ENCODE results near the gene PIGZ. TPM values are rescaled to one million over a fixed set of nuclear protein-coding genes. Genes with fewer than 3 reads are reported as not detected.

PIGZ gene
- total RNA-seq, 1 experiment from 2014 or later: 0.15 TPM

- H3K9me3 ChIP-seq (ENCODE audit: control insufficient read depth, low read depth, low read length): no peaks in the 10 kb centered on the region
- peaks cover 17% of the 10 kb centered on the region in 2 experiments for H3K4me1 Mint-ChIP-seq
- peaks cover 28% of the 10 kb centered on the region for H3K27me3 Mint-ChIP-seq (ENCODE audit: low read depth)
- no peak overlapping the region for H3K4me2 ChIP-seq (ENCODE audit: insufficient read depth, insufficient read length, low read length)
- H2BK20ac ChIP-seq (ENCODE audit: low read depth, low read length, poor library complexity, severe bottlenecking): no peak overlapping the region
- DNase-seq: peak; percentile 40
- no peak overlapping the region for H4K5ac ChIP-seq (ENCODE audit: insufficient read length, low read depth, low read length)
- H3K27ac ChIP-seq (ENCODE audit: insufficient read length, low read depth, low read length): no peak overlapping the region
- no peak overlapping the region for H3K9ac ChIP-seq (ENCODE audit: extremely low read depth, insufficient read length, low read length)
- no peak overlapping the region for H3K23ac ChIP-seq (ENCODE audit: insufficient read length, low read depth, low read length)
- no peak overlapping the region for H2AK5ac ChIP-seq (ENCODE audit: insufficient read length, low read length)
- no peaks in the 10 kb centered on the region for H3K79me2 ChIP-seq (ENCODE audit: insufficient read depth, low read length)
- H3T11ph ChIP-seq (ENCODE audit: low read length): no peak overlapping the region
- no peak overlapping the region for H3K4ac ChIP-seq (ENCODE audit: low read depth, low read length)
- H2BK15ac ChIP-seq (ENCODE audit: low read depth, low read length): no peak overlapping the region
- no peak overlapping the region for H3K27ac Mint-ChIP-seq
- no peak overlapping the region for H2BK12ac ChIP-seq (ENCODE audit: insufficient read length, low read depth, low read length)
- no peak overlapping the region for H2BK120ac ChIP-seq (ENCODE audit: low read depth, low read length, poor library complexity, severe bottlenecking)
- no CpG with 5 or more reads among the region's 55 CpGs for WGBS (ENCODE audit: extremely low coverage, insufficient read length, low lambda C conversion rate)
- no peak overlapping the region for H3K14ac ChIP-seq (ENCODE audit: insufficient read depth, low read length)
- peaks cover 0 to 3% of the 10 kb centered on the region in 2 experiments; a peak in 2 of 5 replicates for H3K9me3 Mint-ChIP-seq
- H2AFZ ChIP-seq (ENCODE audit: low read length): no peak overlapping the region
- H3K79me1 ChIP-seq (ENCODE audit: insufficient read depth, low read depth, low read length, poor library complexity, severe bottlenecking): no peaks in the 10 kb centered on the region
- peaks cover 3 to 13% (median 6%) of the 10 kb centered on the region in 3 experiments; a peak in 5 of 7 replicates for H3K36me3 Mint-ChIP-seq (ENCODE audit: insufficient read depth in 1 of 3, low read depth in 3 of 3)
- H3K18ac ChIP-seq (ENCODE audit: insufficient read length, low read depth, low read length): no peak overlapping the region
- H2BK5ac ChIP-seq (ENCODE audit: insufficient read length, low read length): no peak overlapping the region
- peaks cover 9% of the 10 kb centered on the region; the same call in 1 of the 2 replicates for H3K27me3 ChIP-seq (ENCODE audit: insufficient read depth, low read length)
- H3K4me3 Mint-ChIP-seq: peak overlapping the region; percentile 38 to 78
- peaks cover 4% of the 10 kb centered on the region for H3K23me2 ChIP-seq (ENCODE audit: insufficient read length, low read depth, low read length, poor library complexity, severe bottlenecking)
- no peak overlapping the region for H4K8ac ChIP-seq (replicated peaks; ENCODE audit: insufficient read length, low read depth, low read length)
- TF ChIP-seq CTCF (conservative IDR thresholded peaks at IDR 0.05): no peak
- no peak overlapping the region for H4K91ac ChIP-seq (ENCODE audit: insufficient read length, low read depth, low read length)
- H3K56ac ChIP-seq (ENCODE audit: insufficient read length, low read depth, low read length): no peak overlapping the region
- H4K20me1 ChIP-seq (ENCODE audit: control insufficient read depth, insufficient read depth, insufficient read length): no peaks in the 10 kb centered on the region
- 0 out of 2 replicates have a peak, but pooled peaks cover 6% of the 10 kb centered on the region for H3K4me1 ChIP-seq (ENCODE audit: insufficient read depth, low read length)
Observed at GRCh38 chr3:197001972-197002700, 33.5 kb upstream of the PIGZ start.
